ENCODE data around the gene UBAP1. TPM values are rescaled to one million over a fixed set of nuclear protein-coding genes. Genes with fewer than 3 reads are reported as not detected.

UBAP1 gene
- polyA plus RNA-seq, 4 donors: 52.2 to 62.4 (median 56.1) TPM

Other genes with a start within 250 kb of the UBAP1 start
- gene UBAP2, start 130.2 kb upstream of the UBAP1 start, polyA plus RNA-seq (ENCODE audit: insufficient read length in 4 of 4): 10 to 100 TPM; 28.7 to 50.4 (median 40.7) TPM
- 10 to 100 TPM; 59.2 to 60.8 (median 60.5) TPM for gene DCAF12, start 52.3 kb upstream of the UBAP1 start, polyA plus RNA-seq (ENCODE audit: insufficient read length in 4 of 4)
- 1 to 10 TPM; 5.1 to 7.3 (median 6.4) TPM for gene KIF24, start 150.2 kb downstream of the UBAP1 start, polyA plus RNA-seq (ENCODE audit: insufficient read length in 4 of 4)
- gene NUDT2, start 150.5 kb downstream of the UBAP1 start, polyA plus RNA-seq (ENCODE audit: insufficient read length in 4 of 4): 10 to 100 TPM; 23.8 to 29.5 (median 25.8) TPM
- 10 to 100 TPM in 1 of 4 donors, 1 to 10 TPM in 3; 6.7 to 10.2 (median 9.5) TPM for gene MYORG, start 197.9 kb downstream of the UBAP1 start, polyA plus RNA-seq (ENCODE audit: insufficient read length in 4 of 4)